DMS79 (cell line): ENCODE measurements around the gene GNAQ.
"Not testable (repeated sequence)": the region's sequence is repeated elsewhere in the genome, so short reads cannot be mapped to it uniquely, and the experiment has no call there.

Experiments used
- DNase-seq: peaks from one replicate; lab custom pipeline; 2025; lab: John Stamatoyannopoulos, UW

GNAQ gene

DNA sequence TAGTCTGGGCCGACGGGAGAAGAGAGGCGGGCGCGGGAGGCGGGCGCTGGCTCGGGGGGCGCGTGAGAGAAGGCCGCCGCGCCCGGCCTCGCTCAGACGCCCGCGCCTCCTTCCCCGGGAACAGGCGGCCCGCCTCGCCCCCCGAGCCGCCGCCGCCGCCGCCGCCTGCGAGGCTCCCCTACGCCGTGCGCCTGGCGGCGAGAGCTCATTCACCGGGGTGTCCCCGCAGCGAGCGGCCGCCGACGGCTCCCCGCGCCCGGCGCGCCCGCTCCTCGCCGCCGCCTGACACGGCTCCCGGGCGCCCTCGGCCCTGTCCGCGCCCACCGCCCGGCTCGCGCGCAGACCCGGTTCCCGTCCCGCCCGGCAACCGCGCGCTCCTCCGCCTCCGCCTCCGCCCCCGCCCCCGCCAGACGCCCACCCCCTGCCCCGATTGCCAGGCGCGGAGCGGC is at the start of gene GNAQ:
Gene GNAQ, minus strand, starts transcription at position 368 of the 449 bp plus-strand sequence. CDS start 576 bp downstream, outside the sequence.
- DNase-seq = no peak

DNA sequence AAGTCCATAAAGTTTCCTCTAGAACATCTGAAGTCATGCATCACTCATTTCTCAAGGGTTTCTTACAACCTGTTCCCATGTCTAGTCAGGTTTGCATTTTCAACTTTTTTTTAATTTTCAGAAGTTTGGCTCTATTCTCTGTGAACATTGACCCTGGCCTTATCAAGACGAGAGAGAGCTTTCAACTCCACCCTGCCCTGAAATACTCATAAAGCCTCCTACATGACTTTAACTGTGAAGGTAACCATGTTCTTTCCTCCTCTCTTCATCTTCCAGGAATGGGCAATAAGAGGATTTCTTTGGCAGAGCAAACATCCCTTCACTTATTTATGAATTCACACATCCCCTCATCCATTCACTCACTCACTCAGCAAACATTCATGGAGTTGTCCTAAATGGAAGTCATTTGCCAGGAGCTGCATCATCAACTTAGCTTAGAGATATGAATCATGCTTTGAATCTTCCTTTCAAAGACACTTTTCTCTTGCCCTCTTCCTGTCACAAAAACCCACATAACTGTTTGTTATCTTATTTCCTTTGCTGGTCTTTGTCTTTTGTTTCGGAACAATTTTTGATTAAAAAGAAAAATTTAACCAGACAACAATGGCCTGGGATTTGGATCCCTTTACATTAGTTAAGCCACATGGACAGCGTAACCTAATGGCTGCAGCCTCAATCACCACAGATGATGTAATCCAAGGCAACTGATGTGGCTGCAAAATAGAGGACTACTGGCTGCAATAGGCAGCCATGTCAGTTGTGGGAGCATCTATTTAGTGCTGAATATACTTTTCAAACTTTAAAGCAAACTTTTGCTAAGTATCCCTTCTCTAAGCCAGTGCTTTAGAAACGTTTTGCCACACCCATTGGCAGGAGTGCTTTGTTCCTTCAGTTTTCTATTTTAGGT is 43.0 kb upstream of the GNAQ start:
- no peak for DNase-seq

DNA sequence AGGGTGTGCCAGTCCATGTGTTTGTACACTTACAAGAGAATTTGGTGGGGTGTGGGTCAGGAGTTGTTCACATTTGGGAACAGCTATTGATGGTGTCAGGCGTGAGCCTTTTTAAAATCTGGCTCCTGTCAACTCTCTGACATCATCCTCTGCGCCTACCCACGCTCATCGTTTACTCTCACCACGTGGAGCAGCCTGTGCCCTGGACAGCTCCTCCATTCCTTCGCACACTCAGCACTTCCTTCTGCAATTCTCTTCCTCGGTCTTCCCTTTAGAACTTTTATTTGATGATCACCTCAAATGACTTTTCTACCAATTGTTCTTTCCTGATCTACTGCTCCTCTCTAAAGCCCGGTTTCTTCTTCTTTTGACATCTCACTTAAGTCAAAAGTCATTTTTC is 42.1 kb upstream of the GNAQ start:
- no peak for DNase-seq

DNA sequence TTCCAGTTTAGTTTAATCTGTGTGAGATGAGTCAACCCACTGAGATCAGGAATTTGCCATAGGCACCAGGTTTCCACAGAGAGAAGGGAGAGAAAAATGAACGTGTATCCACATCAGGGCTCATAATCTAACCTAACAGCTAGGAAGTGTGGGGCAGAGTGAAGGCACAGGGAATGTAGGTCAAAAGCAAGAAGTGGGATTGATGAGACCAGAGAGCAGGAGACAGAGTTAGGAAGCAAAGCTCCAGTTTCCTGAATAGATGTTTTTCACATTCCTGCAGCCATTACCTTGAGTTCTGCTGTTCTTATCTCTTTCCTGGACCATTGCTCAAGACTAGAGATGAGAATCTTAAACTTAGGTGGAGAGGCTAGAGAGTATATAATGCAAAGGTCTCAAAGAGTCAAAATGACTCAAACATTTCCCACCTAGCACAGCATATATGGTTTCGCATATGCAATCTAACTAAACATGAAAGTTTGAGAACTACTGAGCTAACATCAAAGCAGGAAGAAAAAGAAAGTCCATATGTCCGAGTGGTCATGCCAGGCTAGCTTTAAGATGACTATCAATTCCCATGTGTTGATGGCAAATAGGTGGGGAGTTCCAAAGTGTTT is 41.1 kb upstream of the GNAQ start:
- no peak for DNase-seq

DNA sequence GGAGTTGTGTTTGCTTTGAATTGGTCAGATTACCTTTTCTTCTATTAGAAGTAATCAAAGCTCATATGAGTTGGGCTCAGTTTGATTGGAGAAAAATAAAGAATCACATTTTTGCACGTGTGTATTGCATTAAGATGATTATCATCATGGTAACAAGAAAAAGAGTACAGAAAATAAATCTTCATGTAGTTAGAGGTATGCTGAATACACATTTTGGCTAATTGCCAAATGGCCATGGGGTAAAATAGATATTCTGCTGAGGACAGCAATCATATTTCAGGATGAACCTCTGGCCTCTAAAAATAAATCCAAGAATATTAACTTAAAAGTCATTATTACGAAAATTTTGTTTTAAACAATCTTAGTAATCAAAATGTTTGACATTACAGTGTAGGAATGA is 38.9 kb upstream of the GNAQ start:
- no peak for DNase-seq

DNA sequence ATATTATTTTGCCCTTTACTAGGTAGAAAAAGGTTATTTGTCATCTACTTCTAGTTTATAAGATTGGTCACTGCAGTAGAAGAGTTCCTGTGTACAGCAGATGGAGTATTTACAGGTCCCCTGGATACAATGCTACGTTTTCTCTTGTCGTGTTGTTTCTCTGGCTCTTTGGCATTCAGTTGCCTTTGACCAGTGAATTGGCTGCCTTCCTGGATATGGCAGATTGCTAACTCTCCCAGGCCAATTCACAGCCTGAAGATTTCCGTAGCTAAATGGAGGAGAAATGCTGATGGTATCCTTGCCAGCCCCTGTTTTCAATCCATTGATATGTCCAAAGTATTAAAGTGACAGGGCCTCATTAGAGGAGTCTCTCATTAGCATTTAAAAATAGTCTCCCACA is 32.5 kb upstream of the GNAQ start:
- DNase-seq = no peak

DNA sequence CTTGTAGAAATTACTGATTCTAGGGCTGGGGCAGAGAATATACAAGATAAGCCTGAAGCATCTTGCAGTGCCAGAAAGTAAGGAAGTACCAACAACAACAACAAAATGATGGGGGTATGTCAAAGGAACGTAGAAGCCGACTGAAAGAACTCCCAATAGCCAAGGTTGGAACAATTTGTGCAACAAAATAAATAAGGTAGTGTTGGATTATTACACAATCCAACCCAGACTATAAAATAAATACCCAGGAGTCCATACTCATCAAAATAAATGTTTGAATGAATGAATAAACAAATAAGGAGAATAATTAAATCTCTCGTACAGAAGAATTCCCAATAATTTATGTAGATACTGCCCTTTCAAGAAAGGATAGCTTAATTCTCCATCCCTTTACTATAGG is 31.1 kb upstream of the GNAQ start:
- no peak for DNase-seq

DNA sequence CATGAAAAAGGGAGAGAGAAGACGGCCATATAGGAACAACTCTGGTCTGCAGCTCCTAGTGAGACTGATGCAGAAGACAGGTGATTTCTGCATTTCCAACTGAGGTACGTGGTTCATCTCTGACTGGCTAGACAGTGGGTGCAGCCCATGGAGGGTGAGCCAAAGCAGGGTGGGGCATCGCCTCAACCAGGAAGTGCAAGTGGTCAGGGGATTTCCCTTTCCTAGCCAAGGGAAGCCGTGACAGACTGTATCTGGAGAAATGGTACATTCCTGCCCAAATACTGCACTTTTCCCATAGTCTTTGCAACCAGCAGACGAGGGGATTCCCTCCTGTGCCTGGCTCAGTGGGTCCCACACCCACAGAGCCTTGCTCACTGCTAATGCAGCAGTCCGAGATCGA is 22.6 kb upstream of the GNAQ start:
- not testable (repeated sequence) for DNase-seq

DNA sequence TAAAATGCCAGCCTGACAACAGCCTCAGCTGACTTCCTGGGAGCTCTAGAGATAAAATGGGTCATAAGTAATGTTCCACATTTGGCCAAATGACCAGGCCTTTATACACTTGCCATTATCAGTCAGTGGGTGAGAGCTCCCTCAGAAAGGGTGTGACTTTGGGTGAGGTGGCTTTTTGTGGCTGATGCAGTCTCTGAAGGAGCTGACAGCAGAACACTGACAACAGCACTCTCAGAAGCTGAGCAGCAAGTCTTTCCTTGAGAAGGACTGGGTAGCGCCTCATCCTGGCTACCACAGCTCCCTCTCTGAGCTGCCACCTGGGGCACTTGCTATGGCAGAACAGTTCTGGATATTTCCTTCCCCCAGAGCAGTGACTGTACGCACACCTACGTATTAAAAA is 22.0 kb upstream of the GNAQ start:
- no peak for DNase-seq

DNA sequence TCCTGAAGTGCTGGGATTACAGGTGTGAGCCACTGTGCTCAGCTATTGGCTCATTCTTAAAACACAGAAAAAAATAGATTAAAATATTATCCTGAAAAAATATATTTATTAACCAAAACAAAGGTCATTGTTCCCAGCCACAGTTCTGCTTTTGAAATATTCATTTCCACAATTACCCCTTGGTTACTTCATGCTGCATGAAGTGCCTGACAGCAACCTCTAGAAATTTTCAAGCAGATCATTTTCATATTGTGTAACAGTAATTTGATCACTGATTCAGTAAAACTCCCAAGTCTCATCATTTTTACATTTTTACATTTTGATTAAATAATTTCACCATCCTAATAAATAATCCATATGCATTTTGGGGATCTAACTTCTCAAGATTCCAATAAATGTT is 18.8 kb upstream of the GNAQ start:
- no peak for DNase-seq

DNA sequence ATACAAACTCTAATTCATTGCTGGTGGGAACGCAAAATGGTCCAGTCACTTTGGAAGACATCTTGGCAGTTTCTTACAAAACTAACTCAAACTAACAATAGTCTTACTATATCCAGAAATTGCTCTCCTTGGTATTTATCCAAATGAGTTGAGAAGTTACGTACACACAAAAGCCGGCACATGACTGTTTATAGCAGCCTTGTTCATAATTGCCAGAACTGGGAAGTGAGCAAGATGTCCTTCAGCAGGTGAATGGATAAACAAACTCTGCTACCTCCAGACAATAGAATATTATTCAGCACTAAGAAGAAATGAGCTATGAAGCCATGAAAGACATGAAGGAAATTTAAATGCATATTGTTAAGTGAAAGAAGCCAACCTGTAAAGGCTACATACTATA is 17.9 kb upstream of the GNAQ start:
- DNase-seq = no peak

DNA sequence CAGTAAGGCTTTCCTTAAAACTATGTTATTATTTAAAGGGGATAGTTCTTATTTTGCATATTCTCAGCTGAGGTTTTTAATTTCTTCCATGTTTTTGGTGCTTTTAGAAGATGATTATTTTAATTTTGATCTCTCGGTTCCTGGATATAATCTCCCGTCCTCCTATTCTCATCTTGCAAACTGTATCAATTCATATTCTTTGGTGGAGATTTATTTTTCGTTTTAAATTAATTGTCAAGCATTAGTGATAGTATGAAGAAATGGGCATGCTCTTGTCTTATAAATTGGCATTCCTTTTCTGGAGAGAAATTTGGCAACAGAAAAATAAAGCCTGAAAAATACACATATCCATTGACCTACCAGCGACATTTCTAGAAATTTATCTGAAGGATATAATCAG is 15.5 kb upstream of the GNAQ start:
- DNase-seq = no peak

DNA sequence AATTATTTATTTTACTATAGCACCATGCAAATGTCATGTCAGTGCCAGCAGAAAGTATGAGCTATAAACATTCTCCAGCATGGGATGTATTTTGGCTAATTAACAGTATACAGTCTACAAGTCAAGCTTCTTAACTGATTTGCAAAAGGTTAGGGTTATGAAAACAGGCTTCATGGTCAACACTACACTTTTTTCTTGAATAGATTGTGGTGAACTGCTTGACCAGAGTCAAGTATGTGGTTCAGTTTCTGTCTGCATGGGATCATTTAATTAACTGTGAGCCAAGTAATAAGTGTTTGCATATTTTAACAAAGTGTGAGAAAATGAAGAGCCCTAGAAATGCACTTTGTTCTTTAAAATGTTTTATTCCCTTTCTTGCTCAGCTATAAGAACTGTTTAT is 14.5 kb upstream of the GNAQ start:
- DNase-seq = no peak

DNA sequence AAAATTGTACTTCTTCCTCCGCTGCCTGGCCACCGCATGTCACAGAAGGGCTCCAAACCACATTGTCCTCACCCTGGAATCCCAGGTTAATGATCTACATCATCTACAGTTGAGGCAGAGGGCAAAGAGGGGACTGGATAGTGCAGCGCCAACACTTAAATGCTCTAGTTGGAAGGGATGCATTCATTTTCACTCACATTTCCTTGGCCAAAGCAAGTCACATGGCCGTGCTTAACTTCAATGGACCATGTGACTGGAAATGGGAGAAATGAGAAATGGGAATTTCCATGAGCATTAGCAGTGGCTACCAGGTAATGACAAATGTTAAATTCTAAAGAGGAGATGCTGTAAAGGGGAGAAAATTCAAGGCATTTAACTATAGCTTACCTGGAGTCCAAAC is 13.3 kb upstream of the GNAQ start:
- no peak for DNase-seq

DNA sequence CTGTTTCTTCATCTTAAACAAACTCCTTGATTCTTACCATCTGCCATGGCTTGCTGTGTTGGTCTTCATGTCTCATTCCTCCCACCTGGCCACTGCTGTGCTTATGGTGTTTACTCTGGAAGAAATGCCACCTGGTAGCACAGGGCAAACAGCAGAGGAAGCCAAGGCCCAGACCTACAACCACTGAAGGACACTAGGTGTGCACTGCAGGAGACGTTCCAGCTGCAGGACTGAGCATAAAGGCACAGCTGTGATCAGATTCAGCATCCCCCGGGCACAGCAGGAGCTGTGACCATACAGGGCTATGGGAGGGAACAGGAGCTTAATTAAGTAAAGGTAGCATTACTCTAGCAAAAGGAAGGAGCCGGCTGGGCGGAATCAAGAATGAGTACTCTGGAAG is 12.6 kb upstream of the GNAQ start:
- no peak for DNase-seq

DNA sequence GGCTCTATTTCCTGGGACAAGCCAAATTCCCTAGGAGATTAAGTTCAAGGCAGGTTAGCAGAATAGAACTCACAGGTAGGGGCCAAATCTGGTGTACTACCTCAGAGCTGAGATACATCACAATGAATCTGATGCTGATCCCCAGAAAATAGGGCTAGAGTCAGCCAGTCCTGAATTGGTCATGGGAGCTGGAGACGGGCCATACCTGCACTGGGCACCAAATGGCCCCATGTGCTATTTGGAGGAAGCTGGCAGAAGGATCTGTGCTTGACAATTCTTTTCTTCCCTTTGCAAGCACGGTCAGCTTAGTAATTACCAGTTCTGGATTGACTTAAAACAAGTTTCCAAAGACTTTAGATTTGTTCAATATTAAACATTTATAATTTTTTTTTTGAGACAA is 10.4 kb upstream of the GNAQ start:
- DNase-seq = no peak

DNA sequence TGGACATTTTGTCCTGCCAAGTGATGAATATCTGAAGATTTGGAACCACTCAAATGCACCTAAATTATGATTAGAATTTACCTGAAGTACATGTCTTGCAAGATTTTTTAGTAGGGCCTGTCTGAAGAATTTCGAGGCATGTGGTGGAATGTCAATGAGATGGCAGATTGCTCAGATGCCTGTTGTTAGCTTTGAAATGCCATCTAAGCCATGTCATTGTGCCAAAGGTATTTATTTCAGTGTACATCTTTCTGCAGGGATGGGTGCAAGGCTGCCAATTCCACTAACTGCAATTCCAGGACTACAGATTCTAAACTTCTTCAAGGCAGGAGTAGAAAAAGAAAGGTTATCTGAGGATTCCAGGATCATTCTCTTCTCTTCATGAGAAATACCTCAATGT is 9.1 kb upstream of the GNAQ start:
- DNase-seq = no peak

DNA sequence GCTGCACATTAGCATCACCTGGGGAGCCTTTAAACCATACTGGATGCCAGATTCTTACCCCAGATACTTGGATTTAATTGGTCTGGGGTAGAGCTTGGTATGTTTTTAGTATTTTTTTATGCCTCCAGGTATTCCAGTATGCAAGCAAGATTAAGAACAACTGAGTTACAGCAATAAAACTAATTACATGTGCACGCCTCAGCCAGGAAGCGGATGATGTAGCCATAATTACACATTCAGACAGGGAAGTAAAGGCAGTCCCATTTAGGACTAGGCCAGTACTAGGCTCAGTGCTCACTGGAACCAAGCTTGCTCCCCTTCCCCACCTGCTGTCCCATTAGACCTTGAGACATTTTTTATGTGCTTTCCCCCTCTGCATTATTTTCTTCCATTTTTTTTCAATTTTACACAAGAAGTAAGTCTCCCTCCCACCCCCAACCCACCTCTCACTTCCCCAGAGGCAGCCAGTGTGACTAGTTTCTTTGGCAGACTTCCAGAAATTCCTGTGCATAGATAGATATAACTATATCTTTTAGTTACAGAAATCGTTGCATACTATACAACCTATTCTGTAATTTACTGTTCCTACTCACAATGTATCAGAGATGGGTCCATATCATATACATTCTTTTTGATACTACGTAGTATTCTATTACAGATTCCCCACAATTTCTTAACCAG is 7.1 kb upstream of the GNAQ start:
- DNase-seq = no peak

DNA sequence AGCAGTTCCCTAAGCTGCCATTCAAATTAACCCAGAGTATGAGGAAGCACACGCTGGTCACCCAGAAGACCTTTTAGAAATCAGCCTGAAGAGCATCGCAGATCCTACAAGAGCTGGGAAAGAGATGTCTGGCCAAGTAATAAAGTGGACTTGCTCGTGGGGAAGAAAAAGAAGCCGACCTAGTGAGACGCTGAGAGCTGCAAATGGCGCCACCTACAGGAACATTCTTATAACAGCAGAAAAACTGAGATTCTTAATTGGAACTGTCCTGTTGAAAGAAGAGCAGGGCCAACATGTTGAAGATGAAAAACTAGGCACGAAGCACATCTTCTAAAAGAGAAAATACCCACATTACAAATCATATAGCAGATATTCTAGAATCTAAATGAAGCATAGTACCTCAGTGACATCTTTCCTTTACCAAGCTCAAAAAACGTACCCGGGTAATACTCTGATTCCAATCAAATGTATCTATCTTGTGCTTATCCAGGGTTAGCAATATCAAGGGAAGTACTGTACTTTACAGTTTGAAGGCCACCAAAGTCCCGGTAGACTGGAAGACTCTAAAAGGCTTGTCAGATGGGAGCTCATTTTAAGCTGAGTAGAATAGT is 3.9 kb upstream of the GNAQ start:
- DNase-seq = no peak

DNA sequence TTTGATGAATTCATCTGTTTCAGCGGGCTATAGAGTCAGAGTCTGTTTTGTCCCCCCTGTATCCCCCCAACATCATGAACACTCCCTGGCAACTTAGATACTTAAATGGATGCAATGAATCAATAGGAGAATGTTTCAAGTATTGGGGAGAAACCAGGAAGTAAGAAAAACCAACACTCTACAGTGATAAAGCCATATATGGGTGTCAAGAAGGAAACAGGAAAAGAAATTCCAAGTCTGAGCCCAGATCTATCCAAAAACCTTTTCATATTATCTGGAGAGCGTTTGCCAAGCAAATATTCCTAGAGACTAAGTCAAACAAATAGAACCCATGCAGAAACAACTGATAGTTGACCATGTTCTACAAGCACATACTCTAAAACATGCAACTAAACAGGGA is 2.3 kb upstream of the GNAQ start:
- DNase-seq = no peak

DNA sequence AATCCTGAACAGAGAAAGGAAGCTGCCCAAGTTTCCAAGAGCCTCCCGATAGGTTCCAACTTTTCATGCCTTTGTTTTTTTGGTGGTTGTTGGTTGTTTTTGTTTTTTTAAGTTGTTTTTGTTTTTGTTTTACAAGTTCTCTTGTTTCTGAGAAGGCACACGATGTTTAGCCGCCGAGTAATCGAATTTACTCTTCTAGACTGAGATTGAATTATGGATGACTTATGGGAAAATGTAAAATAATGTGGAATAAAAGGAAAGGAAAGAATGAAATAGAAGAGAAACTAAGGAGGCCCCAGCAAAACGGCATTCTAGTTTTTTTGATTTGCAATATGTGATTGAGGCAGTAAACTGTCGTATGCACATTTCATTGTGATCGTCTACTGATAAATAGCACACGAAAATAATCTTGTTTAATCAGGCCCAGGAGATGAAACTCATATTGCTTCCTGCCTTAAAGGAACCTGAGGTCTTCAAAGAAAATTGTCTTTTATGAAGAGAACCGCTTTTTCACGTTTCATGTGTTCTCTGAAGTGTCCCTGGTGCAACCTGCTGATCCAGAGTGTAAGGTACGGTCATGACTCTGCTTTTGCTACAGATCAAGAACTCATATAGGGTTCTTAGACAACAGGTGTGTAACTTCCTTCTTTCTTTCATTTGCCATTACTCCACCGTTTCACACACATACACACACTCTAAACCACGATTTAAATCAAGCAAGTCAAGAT is 1.3 kb upstream of the GNAQ start:
- no peak for DNase-seq
